ENCODE measurements around the gene GLT8D2. TPM values are rescaled to one million over a fixed set of nuclear protein-coding genes. Genes with fewer than 3 reads are reported as not detected.

GLT8D2 gene
- total RNA-seq, 1 donor from 2014 or later = 0.46 TPM

- peaks cover 31% of the 10 kb centered on the region for H3K27me3 Mint-ChIP-seq
- no peak overlapping the region for H3K4me3 Mint-ChIP-seq (ENCODE audit: low read depth)
- TF ChIP-seq CTCF (IDR thresholded peaks at IDR 0.05; ENCODE audit: unreplicated experiment) = no peak
- no peaks in the 10 kb centered on the region for H3K36me3 Mint-ChIP-seq (ENCODE audit: insufficient read depth)
- no peaks in the 10 kb centered on the region for H3K9me3 Mint-ChIP-seq (ENCODE audit: low read depth)
- H3K4me1 Mint-ChIP-seq (ENCODE audit: low read depth) = peaks cover 2% of the 10 kb centered on the region
- H3K27ac Mint-ChIP-seq = no peak overlapping the region
- DNase-seq (ENCODE audit: low spot score, unreplicated experiment) = no peak
Observed at GRCh38 chr12:104054681-104055346, 4.8 kb upstream of the GLT8D2 start.

GRCh38 chr12:104050436-104050835, 449 bp upstream of the GLT8D2 start:
- Mint-ChIP-seq H3K4me3 (ENCODE audit: low read depth) (peak overlapping the region; percentile 70), H3K36me3 (ENCODE audit: insufficient read depth) (no peaks in the 10 kb centered on the region), H3K9me3 (ENCODE audit: low read depth) (no peaks in the 10 kb centered on the region), H3K27ac (no peak overlapping the region), H3K27me3 (peaks cover 46% of the 10 kb centered on the region), H3K4me1 (ENCODE audit: low read depth) (peaks cover 6% of the 10 kb centered on the region)
- DNase-seq (ENCODE audit: low spot score, unreplicated experiment) = no peak
- TF ChIP-seq CTCF (IDR thresholded peaks at IDR 0.05; ENCODE audit: unreplicated experiment) = no peak

- H3K9me3 Mint-ChIP-seq (ENCODE audit: low read depth) = no peaks in the 10 kb centered on the region
- no peak overlapping the region for H3K27ac Mint-ChIP-seq
- no peak for DNase-seq (ENCODE audit: low spot score, unreplicated experiment)
- H3K27me3 Mint-ChIP-seq = peaks cover 51% of the 10 kb centered on the region
- H3K4me1 Mint-ChIP-seq (ENCODE audit: low read depth) = peaks cover 6% of the 10 kb centered on the region
- no peak for TF ChIP-seq CTCF (IDR thresholded peaks at IDR 0.05; ENCODE audit: unreplicated experiment)
- H3K36me3 Mint-ChIP-seq (ENCODE audit: insufficient read depth) = no peaks in the 10 kb centered on the region
- H3K4me3 Mint-ChIP-seq (ENCODE audit: low read depth) = peak overlapping the region; percentile 70
Observed at GRCh38 chr12:104049278-104049902, 597 bp downstream of the GLT8D2 start.

GRCh38 chr12:104048811-104049210, 1.2 kb downstream of the GLT8D2 start:
- no peaks in the 10 kb centered on the region for H3K36me3 Mint-ChIP-seq (ENCODE audit: insufficient read depth)
- no peak overlapping the region for H3K27ac Mint-ChIP-seq

GRCh38 chr12:104048162-104048561, 1.8 kb downstream of the GLT8D2 start:
- peaks cover 6% of the 10 kb centered on the region for H3K4me1 Mint-ChIP-seq (ENCODE audit: low read depth)
- no peaks in the 10 kb centered on the region for H3K36me3 Mint-ChIP-seq (ENCODE audit: insufficient read depth)
- H3K9me3 Mint-ChIP-seq (ENCODE audit: low read depth) = no peaks in the 10 kb centered on the region
- H3K27ac Mint-ChIP-seq = no peak overlapping the region
- peaks cover 56% of the 10 kb centered on the region for H3K27me3 Mint-ChIP-seq
- no peak overlapping the region for H3K4me3 Mint-ChIP-seq (ENCODE audit: low read depth)
- DNase-seq (ENCODE audit: low spot score, unreplicated experiment) = no peak
- TF ChIP-seq CTCF (IDR thresholded peaks at IDR 0.05; ENCODE audit: unreplicated experiment) = no peak

More at GRCh38 chr12:104048811-104049210, 1.2 kb downstream of the GLT8D2 start:
- Mint-ChIP-seq H3K27me3 (peaks cover 56% of the 10 kb centered on the region), H3K4me1 (ENCODE audit: low read depth) (peaks cover 6% of the 10 kb centered on the region), H3K4me3 (ENCODE audit: low read depth) (no peak overlapping the region), H3K9me3 (ENCODE audit: low read depth) (no peaks in the 10 kb centered on the region)
- TF ChIP-seq CTCF (IDR thresholded peaks at IDR 0.05; ENCODE audit: unreplicated experiment) = no peak
- no peak for DNase-seq (ENCODE audit: low spot score, unreplicated experiment)

Measured in progenitor cell of endocrine pancreas (in vitro differentiated cells).